Thoracic aorta (tissue), 2 donors: ENCODE measurements around the gene KCNIP4. TPM values are rescaled to one million over a fixed set of nuclear protein-coding genes. Genes with fewer than 3 reads are reported as not detected.

Experiments
- ATAC-seq: fragments of 150-250 bp; one replicate; pipeline ENCODE4 v1.8.0; 2017; ENCODE audit warnings: low read depth; ENCODE audit not compliant: insufficient number of reproducible peaks, low FRiP score
- DNase-seq: peaks from one replicate; pipeline ENCODE4 v3.0.0-alpha.2; 2020; ENCODE audit warnings: low spot score
- H3K27ac ChIP-seq, 2 donors: fragments of 200-600 bp; sonication (generic); 1 replicate in 1 of 2; 2 replicates in 1 of 2; pipeline ENCODE4 v1.5.1; 2016; ENCODE audit warnings: mild to moderate bottlenecking in 2 of 2, moderate library complexity in 2 of 2
- H3K27me3 ChIP-seq: fragments of 200-600 bp; sonication (generic); replicated peaks from 2 replicates; pipeline ENCODE4 v1.6.0; 2016; ENCODE audit warnings: mild to moderate bottlenecking; ENCODE audit not compliant: insufficient read depth
- H3K36me3 ChIP-seq: fragments of 200-600 bp; sonication (generic); one replicate; pipeline ENCODE4 v1.5.1; 2016
- H3K4me1 ChIP-seq, 2 donors: fragments of 200-600 bp; sonication (generic); 1 replicate in 1 of 2; 2 replicates in 1 of 2; pipeline versions ENCODE4 v1.5.1 to v1.6.0; 2016; ENCODE audit warnings: low read depth in 2 of 2, mild to moderate bottlenecking in 1 of 2; ENCODE audit not compliant: control insufficient read depth in 1 of 2
- H3K4me3 ChIP-seq: fragments of 200-600 bp; sonication (generic); 2 replicates; pipeline ENCODE4 v1.5.1; 2016; ENCODE audit warnings: mild to moderate bottlenecking
- H3K9me3 ChIP-seq: fragments of 200-600 bp; sonication (generic); 2 replicates; pipeline ENCODE4 v1.5.1; 2016
- CTCF ChIP-seq: fragments of 200-600 bp; sonication (generic); IDR thresholded peaks from one replicate; pipeline ENCODE4 v1.5.1; 2019; ENCODE audit warnings: antibody characterized with exemption
- total RNA-seq, 2 donors: library from RNA; depleted of rRNA; stranded (reverse); fragments of >200 nt; gene quantifications; one replicate each; pipeline versions ENCODE4 v1.1.0 to v1.2.3, GENCODE V29; 2016

KCNIP4 gene
- total RNA-seq, 2 donors from 2014 or later = not detected

- Histone ChIP-seq H3K36me3 (no peaks in the 10 kb centered on the region), H3K27ac (no peak overlapping the region), H3K4me1 (no peaks in the 10 kb centered on the region), H3K9me3 (no peaks in the 10 kb centered on the region), H3K4me3 (no peak overlapping the region), H3K27me3 (no peaks in the 10 kb centered on the region)
- ATAC-seq = no peak
- TF ChIP-seq CTCF = no peak
- DNase-seq = no peak
These were observed 268.2 kb downstream of the KCNIP4 start for GRCh38 chr4:21680326-21680898.

GRCh38 chr4:21678711-21679110 is 269.9 kb downstream of the KCNIP4 start:
- no peaks in the 10 kb centered on the region for H3K9me3 ChIP-seq
- no peak overlapping the region for H3K4me3 ChIP-seq
- H3K36me3 ChIP-seq = no peaks in the 10 kb centered on the region
- H3K27ac ChIP-seq = no peak overlapping the region
- ATAC-seq (no peak), DNase-seq (no peak)
- H3K4me1 ChIP-seq = no peaks in the 10 kb centered on the region
- TF ChIP-seq CTCF = no peak
- H3K27me3 ChIP-seq = no peaks in the 10 kb centered on the region

- Histone ChIP-seq H3K27ac (no peak overlapping the region), H3K27me3 (no peaks in the 10 kb centered on the region), H3K36me3 (no peaks in the 10 kb centered on the region), H3K9me3 (no peaks in the 10 kb centered on the region), H3K4me3 (no peak overlapping the region), H3K4me1 (no peaks in the 10 kb centered on the region)
- ATAC-seq (no peak), DNase-seq (no peak)
- TF ChIP-seq CTCF = no peak
These were observed 271.4 kb downstream of the KCNIP4 start for GRCh38 chr4:21677173-21677572.

- Histone ChIP-seq H3K36me3 (no peaks in the 10 kb centered on the region), H3K27me3 (no peaks in the 10 kb centered on the region), H3K9me3 (no peaks in the 10 kb centered on the region), H3K27ac (no peak overlapping the region), H3K4me1 (no peaks in the 10 kb centered on the region), H3K4me3 (no peak overlapping the region)
- DNase-seq = no peak
- ATAC-seq = no peak
- TF ChIP-seq CTCF = no peak
These were observed 284.2 kb downstream of the KCNIP4 start for GRCh38 chr4:21664355-21664754.

GRCh38 chr4:21656832-21657231 is 291.7 kb downstream of the KCNIP4 start:
- no peaks in the 10 kb centered on the region for H3K9me3 ChIP-seq
- no peaks in the 10 kb centered on the region for H3K4me1 ChIP-seq
- DNase-seq = no peak
- H3K27me3 ChIP-seq = no peaks in the 10 kb centered on the region
- no peaks in the 10 kb centered on the region for H3K36me3 ChIP-seq
- no peak for TF ChIP-seq CTCF
- H3K27ac ChIP-seq = no peak overlapping the region
- H3K4me3 ChIP-seq = no peak overlapping the region
- ATAC-seq = no peak
